Measurements from ENCODE around the gene CALR3.

- TF ChIP-seq EP300 (IDR thresholded peaks at IDR 0.05; ENCODE audit: borderline replicate concordance in 1 of 2, control insufficient read depth in 1 of 2, low read depth in 2 of 2, low read length in 2 of 2) = peak; percentile 94 to 97
- no peak for TF ChIP-seq NR2C1 (IDR thresholded peaks at IDR 0.05)
- TF ChIP-seq NFYB (IDR thresholded peaks at IDR 0.05; ENCODE audit: insufficient read depth, low read depth, low read length) = peak; percentile 47; the same call in 1 of the 2 replicates
- no peak for TF ChIP-seq FOXK2 (IDR thresholded peaks at IDR 0.05)
- TF ChIP-seq BRCA1 (IDR thresholded peaks at IDR 0.05; ENCODE audit: low read depth, low read length) = no peak
- TF ChIP-seq ZBTB33 (IDR thresholded peaks at IDR 0.05) = no peak
- TF ChIP-seq POLR2AphosphoS5 (IDR thresholded peaks at IDR 0.05; ENCODE audit: low read length) = peak; percentile 34; the same call in 1 of the 2 replicates
- TF ChIP-seq REST (IDR thresholded peaks at IDR 0.05; ENCODE audit: low read depth, low read length) = no peak
These were observed 46.5 kb downstream of the CALR3 start for GRCh38 chr19:16449330-16449961.

Measured in GM12878 (cell line).